Measurements from ENCODE around the gene GINS2.

DNA sequence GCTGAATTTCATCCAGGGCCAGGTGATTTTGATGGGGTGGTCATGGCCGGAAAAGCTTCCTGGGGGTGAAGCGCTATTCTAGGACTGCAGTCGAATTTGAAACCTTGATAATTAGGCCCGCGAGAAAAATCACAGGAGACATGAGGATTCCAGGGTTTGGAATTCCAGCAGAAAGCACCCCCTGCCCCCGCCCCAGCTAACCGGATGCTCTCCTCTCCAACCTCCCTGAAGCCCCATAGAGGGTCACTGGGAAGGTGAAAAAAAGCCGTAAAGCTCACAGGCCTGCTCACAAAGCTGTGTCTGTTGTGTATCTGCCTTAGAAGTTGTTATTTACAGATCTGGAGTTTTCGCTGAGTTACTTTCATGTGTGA lies 1.2 kb upstream of the GINS2 start:
- TF ChIP-seq, protein P1, sequence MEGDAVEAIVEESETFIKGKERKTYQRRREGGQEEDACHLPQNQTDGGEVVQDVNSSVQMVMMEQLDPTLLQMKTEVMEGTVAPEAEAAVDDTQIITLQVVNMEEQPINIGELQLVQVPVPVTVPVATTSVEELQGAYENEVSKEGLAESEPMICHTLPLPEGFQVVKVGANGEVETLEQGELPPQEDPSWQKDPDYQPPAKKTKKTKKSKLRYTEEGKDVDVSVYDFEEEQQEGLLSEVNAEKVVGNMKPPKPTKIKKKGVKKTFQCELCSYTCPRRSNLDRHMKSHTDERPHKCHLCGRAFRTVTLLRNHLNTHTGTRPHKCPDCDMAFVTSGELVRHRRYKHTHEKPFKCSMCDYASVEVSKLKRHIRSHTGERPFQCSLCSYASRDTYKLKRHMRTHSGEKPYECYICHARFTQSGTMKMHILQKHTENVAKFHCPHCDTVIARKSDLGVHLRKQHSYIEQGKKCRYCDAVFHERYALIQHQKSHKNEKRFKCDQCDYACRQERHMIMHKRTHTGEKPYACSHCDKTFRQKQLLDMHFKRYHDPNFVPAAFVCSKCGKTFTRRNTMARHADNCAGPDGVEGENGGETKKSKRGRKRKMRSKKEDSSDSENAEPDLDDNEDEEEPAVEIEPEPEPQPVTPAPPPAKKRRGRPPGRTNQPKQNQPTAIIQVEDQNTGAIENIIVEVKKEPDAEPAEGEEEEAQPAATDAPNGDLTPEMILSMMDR (conservative IDR thresholded peaks at IDR 0.05; ENCODE audit: low read depth, low read length) = no peak
- no peak for TF ChIP-seq BHLHE40 (IDR thresholded peaks at IDR 0.05; ENCODE audit: low read depth, low read length)
